Kidney epithelial cell (primary cell): ENCODE data around the gene KRTAP12-4. TPM values are rescaled to one million over a fixed set of nuclear protein-coding genes. Genes with fewer than 3 reads are reported as not detected.

ENCODE experiments used
- DNase-seq: peaks from one replicate; pipeline ENCODE4 v3.0.0-alpha.2; 2010; ENCODE audit warnings: low read depth
- H3K27me3 ChIP-seq: 2 replicates; pipeline ENCODE4 v1.6.0; 2011; ENCODE audit warnings: low read length; ENCODE audit not compliant: control insufficient read depth, insufficient read depth
- H3K36me3 ChIP-seq: 2 replicates; pipeline ENCODE4 v1.5.1; 2011; ENCODE audit warnings: low read length; ENCODE audit not compliant: control insufficient read depth, insufficient read depth
- H3K4me3 ChIP-seq: 2 replicates; pipeline ENCODE4 v1.5.1; 2011; ENCODE audit warnings: low read depth, mild to moderate bottlenecking, control low read depth, low read length
- total RNA-seq: library from RNA; depleted of rRNA; stranded (reverse); fragments of >200 nt; gene quantifications from 2 replicates; pipeline ENCODE4 v1.2.3, GENCODE V29; 2015
- TF ChIP-seq, protein P1 (sequence below): IDR thresholded peaks from 2 replicates; pipeline ENCODE4 v1.5.1; 2011; ENCODE audit warnings: mild to moderate bottlenecking, moderate library complexity, low read length, control low read depth, inconsistent platforms; ENCODE audit not compliant: insufficient read depth, poor library complexity, severe bottlenecking

Gene KRTAP12-4
- total RNA-seq, 1 donor from 2014 or later, result not detected

DNA sequence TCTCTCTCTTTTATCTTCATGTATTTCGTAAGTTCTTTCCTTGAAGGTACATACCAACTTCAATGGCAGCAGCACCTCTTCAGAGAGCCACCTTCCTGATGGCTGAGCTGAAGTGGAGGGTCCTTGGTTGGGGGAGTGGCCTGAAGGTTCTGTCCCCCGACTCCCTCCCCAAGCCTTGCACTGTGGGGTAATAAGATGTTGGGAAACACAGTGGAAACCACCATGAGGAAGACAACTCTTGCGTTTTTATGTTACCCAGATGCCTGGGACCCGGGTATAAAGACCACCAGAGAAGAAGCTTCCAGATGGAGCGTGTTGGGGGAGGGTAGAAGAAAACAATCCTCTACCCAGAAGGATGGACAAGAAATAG lies 4.1 kb upstream of the KRTAP12-4 start:
- DNase-seq, result no peak
- TF ChIP-seq, protein P1, sequence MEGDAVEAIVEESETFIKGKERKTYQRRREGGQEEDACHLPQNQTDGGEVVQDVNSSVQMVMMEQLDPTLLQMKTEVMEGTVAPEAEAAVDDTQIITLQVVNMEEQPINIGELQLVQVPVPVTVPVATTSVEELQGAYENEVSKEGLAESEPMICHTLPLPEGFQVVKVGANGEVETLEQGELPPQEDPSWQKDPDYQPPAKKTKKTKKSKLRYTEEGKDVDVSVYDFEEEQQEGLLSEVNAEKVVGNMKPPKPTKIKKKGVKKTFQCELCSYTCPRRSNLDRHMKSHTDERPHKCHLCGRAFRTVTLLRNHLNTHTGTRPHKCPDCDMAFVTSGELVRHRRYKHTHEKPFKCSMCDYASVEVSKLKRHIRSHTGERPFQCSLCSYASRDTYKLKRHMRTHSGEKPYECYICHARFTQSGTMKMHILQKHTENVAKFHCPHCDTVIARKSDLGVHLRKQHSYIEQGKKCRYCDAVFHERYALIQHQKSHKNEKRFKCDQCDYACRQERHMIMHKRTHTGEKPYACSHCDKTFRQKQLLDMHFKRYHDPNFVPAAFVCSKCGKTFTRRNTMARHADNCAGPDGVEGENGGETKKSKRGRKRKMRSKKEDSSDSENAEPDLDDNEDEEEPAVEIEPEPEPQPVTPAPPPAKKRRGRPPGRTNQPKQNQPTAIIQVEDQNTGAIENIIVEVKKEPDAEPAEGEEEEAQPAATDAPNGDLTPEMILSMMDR, result no peak
- H3K27me3 ChIP-seq, result no peaks in the 10 kb centered on the region
- no peak overlapping the region for H3K4me3 ChIP-seq
- no peaks in the 10 kb centered on the region for H3K36me3 ChIP-seq

DNA sequence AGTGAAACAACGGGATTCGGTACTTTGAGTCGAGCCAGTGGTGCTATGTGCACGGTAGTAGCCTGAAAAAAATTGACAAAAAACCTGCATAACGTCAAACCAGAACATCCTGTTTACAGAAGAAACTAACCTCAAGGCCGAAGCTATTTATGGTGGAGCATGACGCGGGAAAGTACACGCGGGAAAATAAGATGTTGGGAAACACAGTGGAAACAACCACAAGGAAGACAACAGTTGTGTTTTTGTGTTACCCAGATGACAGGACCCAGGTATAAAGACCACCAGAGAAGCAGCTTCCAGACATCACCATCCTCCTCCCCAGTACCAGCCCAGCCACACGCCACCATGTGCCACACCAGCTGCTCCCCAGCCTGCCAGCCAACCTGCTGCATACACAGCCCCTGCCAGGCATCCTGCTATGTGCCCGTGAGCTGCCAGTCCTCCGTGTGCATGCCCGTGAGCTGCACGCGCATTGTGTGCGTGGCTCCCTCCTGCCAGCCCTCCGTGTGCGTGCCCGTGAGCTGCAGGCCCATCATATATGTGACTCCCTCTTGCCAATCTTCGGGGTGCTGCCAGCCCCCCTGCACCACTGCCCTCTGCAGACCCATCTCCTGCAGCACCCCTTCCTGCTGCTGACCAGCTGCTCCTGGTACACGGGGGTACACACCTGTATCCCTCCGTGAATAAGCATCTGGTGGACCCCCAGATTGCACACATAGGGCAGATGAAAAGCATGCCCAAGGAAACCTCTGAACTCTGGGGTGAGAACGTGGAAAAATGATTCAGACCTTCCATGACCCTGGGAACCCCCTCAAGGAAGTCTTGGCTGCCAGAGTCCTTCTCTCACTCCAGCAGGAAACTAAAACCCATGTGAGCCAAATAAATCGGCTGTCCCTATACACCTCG lies 3.4 kb upstream of the KRTAP12-4 start, which contains the start of gene KRTAP12-3:
KRTAP12-3 (plus strand) TSS at position 298 of the 906 bp plus-strand sequence; CDS start at position 346, 48 bp downstream.
- H3K4me3 ChIP-seq, result no peak within 1 kb of the TSS
- no peaks in the 10 kb centered on the region for H3K27me3 ChIP-seq
- DNase-seq, result no peak
- TF ChIP-seq, protein P1, result no peak
- H3K36me3 ChIP-seq, result no peaks in the 10 kb centered on the region

DNA sequence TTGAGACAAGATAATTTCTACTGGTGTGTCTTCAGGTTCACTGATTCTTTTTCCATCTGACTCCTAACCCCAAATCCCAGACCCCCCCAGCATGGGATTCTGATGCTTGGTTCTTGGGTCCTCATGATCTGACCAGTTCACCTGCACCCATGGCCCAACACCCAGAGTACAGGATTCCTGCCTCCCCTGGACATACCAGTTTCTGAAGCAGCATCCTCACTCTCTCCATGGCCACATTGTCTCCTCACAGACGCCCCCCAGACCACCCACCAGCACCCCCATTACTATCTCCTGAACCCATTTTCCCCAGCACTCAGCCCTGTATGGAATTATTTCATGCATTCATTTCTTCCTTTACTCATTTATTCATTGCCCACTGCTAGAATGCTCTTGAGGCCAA lies 2.4 kb upstream of the KRTAP12-4 start:
- H3K27me3 ChIP-seq, result no peaks in the 10 kb centered on the region
- TF ChIP-seq, protein P1, result no peak
- no peaks in the 10 kb centered on the region for H3K36me3 ChIP-seq
- no peak overlapping the region for H3K4me3 ChIP-seq
- DNase-seq, result no peak

DNA sequence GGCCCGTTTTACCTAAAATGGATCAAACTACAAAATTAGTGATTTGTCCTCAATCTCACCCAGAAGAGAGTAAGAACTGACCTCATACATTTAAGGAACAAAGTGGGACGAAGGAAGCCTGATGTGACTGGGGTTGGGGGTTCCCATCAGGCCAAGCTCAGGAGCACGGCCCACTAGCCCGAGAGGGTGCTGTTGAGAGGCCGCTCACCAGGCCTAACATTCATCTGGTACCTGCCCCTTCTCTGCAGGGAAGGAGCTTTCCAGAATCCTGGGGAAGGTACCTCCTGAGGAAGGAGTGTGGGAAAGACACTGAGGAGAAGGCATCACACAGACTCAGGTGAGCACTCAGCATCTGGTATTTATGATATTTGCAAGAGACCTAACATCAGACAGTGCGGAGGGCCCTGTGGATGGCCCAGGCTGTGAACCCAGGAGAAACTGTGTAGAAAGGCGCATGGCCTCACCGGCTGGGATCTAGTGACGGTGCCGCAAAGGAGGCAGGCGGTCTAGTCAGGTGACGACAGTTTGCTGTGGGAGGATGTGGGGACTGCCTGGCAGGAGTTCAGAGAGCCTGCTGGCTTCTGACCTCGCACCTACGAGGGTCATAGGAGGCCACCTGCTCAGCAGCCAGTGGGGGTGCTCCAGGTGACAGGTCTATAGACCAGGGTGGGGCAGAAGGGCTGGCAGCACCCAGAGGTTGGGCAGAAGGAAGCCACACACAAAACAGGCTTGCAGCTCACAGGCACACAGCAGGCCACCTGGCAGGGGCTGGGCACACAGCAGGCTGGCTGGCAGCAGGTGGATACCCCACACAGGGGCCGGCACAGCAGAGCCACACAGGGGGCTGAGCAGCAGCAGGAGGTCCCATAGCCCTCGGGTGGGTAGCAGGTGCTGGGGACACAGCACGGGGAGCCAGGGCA lies 543 bp downstream of the KRTAP12-4 start:
- Histone ChIP-seq H3K27me3 (no peaks in the 10 kb centered on the region), H3K36me3 (no peaks in the 10 kb centered on the region), H3K4me3 (no peak overlapping the region)
- TF ChIP-seq, protein P1, result no peak
- DNase-seq, result no peak

DNA sequence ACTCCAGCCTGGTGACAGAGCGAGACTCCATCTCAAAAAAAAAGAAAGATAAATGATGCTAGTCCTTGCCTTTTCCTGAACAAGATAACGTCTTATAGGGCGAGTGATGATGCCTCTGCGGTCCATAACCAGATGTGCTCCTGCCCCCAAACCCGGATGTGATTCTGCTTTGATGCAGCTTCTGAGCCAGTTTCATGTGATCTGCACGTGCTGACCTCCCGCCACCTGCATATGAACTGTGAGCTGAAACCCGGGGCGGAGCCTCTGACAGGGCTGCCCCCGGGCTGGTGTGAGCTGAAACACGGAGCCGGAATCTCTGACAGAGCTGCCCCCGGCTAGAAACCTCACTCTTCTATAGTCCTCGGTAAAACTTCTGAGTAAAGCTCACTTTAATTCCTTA lies 1.3 kb downstream of the KRTAP12-4 start:
- DNase-seq, result no peak
- Histone ChIP-seq H3K4me3 (no peak overlapping the region), H3K27me3 (no peaks in the 10 kb centered on the region), H3K36me3 (no peaks in the 10 kb centered on the region)
- TF ChIP-seq, protein P1, result no peak
